ENCODE data around the gene PSPC1. TPM values are rescaled to one million over a fixed set of nuclear protein-coding genes. Genes with fewer than 3 reads are reported as not detected.

Gene PSPC1
- total RNA-seq, 1 donor from 2014 or later: 42.3 TPM

GRCh38 chr13:19680751-19681150 lies 102.0 kb downstream of the PSPC1 start:
- DNase-seq (ENCODE audit: low read depth): no peak
- Histone ChIP-seq H3K4me3 (ENCODE audit: low read depth, low read length) (no peak overlapping the region), H3K36me3 (ENCODE audit: control insufficient read depth, insufficient read depth, low read length) (no peaks in the 10 kb centered on the region), H3K27me3 (ENCODE audit: control insufficient read depth, insufficient read depth, low read length) (no peaks in the 10 kb centered on the region)
- no peak for TF ChIP-seq CTCF (IDR thresholded peaks at IDR 0.05; ENCODE audit: insufficient read depth, low read length, poor library complexity, severe bottlenecking)

- peaks cover 2% of the 10 kb centered on the region for H3K36me3 ChIP-seq (ENCODE audit: control insufficient read depth, insufficient read depth, low read length)
- no peak for TF ChIP-seq CTCF (IDR thresholded peaks at IDR 0.05; ENCODE audit: insufficient read depth, low read length, poor library complexity, severe bottlenecking)
- no peaks in the 10 kb centered on the region for H3K27me3 ChIP-seq (ENCODE audit: control insufficient read depth, insufficient read depth, low read length)
- H3K4me3 ChIP-seq (ENCODE audit: low read depth, low read length): no peak overlapping the region
- DNase-seq (ENCODE audit: low read depth): no peak
Observed at GRCh38 chr13:19676168-19676567, 106.6 kb downstream of the PSPC1 start.

GRCh38 chr13:19674898-19675297 lies 107.8 kb downstream of the PSPC1 start:
- TF ChIP-seq CTCF (IDR thresholded peaks at IDR 0.05; ENCODE audit: insufficient read depth, low read length, poor library complexity, severe bottlenecking): no peak
- DNase-seq (ENCODE audit: low read depth): no peak
- Histone ChIP-seq H3K4me3 (ENCODE audit: low read depth, low read length) (no peak overlapping the region), H3K36me3 (ENCODE audit: control insufficient read depth, insufficient read depth, low read length) (peaks cover 3% of the 10 kb centered on the region), H3K27me3 (ENCODE audit: control insufficient read depth, insufficient read depth, low read length) (no peaks in the 10 kb centered on the region)

- H3K27me3 ChIP-seq (ENCODE audit: control insufficient read depth, insufficient read depth, low read length): no peaks in the 10 kb centered on the region
- no peak for TF ChIP-seq CTCF (IDR thresholded peaks at IDR 0.05; ENCODE audit: insufficient read depth, low read length, poor library complexity, severe bottlenecking)
- no peak for DNase-seq (ENCODE audit: low read depth)
- H3K36me3 ChIP-seq (ENCODE audit: control insufficient read depth, insufficient read depth, low read length): peaks cover 3% of the 10 kb centered on the region
- H3K4me3 ChIP-seq (ENCODE audit: low read depth, low read length): no peak overlapping the region
Observed at GRCh38 chr13:19673473-19674430, 109.0 kb downstream of the PSPC1 start.

GRCh38 chr13:19672990-19673389 lies 109.8 kb downstream of the PSPC1 start:
- H3K4me3 ChIP-seq (ENCODE audit: low read depth, low read length): no peak overlapping the region
- DNase-seq (ENCODE audit: low read depth): no peak
- H3K36me3 ChIP-seq (ENCODE audit: control insufficient read depth, insufficient read depth, low read length): peaks cover 3% of the 10 kb centered on the region
- no peak for TF ChIP-seq CTCF (IDR thresholded peaks at IDR 0.05; ENCODE audit: insufficient read depth, low read length, poor library complexity, severe bottlenecking)
- no peaks in the 10 kb centered on the region for H3K27me3 ChIP-seq (ENCODE audit: control insufficient read depth, insufficient read depth, low read length)

Data from kidney epithelial cell (primary cell).